ENCODE measurements around the gene CAMK1G.

Gene CAMK1G

DNA sequence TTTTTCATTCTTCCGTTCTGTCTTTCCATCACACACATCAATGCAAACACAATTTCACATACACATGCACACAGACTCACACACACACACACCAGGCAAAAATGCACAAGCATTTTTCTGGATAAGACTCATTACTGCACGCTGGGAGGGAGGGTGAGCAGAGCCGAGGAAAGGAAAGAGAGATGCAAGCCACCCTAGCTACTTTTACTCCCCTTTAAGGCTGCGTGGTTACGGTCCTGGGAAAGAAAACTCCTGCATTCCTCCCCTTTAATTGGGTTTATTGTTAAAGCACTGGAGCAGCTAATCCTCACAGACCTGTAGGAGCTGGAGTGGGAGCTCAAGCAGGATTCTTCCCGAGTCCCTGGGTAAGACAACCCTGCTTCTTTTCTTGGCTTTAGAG is at the start of gene CAMK1G:
TSS of gene CAMK1G (plus strand) at position 307 of the 400 bp plus-strand sequence. CDS start 11,270 bp downstream, outside the sequence.
- DNase-seq: peak; percentile 76

DNA sequence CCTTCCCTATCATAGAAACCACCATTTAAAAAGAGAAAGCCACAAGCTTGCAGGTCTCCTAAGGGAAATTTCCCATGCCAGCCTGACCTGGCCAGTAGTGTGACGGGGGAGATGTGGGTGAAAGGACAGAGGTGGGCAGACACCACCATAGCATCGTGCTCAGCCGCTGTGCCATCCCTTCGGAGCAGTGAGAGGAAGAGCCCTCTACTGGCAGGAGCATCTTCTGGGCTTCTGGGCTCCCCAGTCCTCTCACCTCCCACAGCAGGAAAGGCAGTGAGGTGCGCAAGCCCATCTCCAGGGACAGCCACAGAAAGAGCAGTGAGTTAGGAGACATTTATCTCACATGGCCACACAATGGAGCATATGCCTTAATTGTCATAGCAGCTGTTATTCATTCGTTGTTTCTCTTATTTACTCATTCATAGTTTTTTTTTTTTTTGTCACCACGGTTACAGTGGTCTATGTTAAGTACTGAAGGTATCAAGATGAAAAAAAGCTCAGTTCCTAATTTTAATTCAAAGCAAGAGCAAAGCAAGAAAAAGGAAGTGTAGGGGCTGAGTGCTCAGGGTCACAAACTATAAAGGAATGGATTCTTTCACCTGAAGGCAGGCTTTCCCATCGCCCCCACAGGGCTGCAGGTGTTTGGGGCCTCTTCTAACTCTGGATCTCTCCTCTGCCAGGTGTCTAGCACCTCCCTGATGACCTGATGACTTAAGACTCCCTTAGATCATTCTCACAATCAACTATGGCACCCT is 48.8 kb upstream of the CAMK1G start:
- peak; percentile 39 for DNase-seq

DNA sequence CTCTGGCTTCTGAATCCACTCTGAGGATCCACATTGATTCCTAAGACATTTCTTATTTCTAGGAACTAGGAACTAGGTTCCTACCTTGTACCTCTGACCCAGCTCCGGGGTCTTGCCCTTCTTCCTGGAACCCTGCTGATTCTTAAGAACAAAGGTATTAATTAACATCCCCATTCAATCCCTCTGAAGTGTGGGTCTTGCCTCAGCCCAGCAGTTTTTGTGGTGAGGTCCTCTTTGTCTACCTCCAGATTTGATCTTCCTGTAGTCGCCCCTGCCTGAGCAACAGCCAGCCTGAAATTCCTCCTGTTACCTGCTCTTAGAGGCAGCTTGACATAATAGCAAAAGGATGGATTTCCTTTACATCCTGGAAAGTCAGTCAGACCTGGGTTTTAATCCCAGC is 46.7 kb upstream of the CAMK1G start:
- DNase-seq: no peak

DNA sequence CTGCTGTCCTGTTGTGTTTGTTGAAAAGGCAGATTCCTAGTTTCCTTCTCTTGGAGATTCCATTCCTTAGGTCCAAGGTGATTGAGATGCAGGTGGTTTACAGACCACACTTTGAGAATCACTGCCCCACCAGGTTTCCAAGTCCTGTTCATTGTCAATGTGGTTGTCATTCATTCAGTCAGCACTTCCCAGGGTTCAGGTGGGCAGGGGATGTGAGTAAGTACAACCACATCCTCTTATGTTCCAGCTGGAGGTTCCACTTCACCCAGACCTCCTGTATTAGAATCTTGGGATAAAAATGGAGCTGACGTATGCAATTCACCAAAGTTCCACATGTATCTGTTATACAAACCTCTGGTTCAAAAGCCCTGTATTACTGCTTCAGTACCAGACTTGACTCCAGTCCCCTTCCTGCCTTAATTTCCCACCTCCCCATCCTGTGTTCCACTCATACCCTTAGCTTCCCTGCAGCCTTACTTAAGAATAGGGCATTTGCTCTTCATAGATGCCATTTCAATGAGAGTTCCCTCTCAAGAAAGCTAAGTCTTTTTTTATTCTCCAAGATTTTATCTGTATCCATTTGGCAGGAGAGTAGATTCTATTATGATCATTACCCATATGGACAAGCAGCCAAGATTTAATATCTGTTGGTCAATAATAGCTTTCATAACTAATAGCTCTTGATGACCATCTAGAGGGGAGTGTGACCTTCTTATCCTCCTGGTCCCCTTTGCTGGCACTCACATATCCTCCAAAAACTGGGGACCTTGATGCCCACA is 46.0 kb upstream of the CAMK1G start:
- DNase-seq: no peak

DNA sequence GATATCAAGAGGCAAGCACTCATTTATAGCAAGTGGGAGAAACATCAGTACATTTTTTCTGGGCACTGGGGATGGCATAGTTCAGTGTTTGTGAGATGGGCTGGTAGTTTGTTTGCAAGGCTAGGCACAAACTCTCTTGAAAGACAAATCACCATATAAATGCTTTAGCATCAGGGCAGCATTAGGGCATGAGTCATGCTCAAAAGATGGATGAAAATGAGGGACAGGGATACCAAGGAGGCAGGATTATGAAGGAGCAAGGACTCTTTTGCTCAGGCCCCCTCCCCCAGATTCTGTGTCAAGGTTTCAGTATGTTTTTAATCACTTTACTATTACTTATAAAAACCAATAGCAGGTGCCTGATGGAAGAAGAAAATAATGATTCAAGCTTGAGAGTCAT is 43.9 kb upstream of the CAMK1G start:
- no peak for DNase-seq

DNA sequence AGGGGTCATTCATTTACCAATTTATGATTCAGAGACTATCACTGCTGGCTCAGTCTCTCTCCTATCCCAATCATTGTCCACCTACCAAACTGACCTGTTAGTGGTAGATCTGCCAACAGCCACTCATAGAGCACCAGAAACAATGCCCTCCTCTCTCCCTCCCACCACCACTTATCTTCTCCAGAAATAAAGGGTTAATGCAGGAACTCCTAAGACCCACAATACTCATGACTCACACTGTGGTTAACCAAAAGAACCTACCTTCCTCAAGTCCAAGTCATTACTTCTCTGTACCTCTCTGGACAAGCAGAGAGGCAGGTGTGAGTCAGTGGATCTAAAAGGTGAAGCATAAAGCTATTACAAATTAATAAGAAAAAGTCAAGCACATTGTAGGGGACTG is 40.9 kb upstream of the CAMK1G start:
- peak; percentile 55 for DNase-seq

DNA sequence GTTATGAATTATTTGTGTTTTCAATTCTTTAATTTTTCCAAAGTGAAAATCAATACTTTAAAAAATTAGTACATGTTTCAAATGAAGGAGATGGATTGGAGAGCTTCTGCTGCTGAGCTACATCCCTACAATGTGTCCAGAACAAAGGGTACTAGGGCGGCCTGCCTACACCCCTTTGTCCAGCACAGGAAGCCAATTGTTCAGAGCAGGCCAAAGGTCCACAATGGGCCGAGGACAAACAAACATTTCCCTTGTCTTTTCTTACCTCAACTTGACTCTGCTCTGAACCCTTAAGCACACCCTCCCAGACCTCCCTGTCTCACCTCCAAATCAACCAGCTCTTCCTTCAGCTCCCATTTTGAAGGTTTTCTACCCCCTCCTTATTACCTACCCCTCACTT is 39.4 kb upstream of the CAMK1G start:
- peak; percentile 13 for DNase-seq

DNA sequence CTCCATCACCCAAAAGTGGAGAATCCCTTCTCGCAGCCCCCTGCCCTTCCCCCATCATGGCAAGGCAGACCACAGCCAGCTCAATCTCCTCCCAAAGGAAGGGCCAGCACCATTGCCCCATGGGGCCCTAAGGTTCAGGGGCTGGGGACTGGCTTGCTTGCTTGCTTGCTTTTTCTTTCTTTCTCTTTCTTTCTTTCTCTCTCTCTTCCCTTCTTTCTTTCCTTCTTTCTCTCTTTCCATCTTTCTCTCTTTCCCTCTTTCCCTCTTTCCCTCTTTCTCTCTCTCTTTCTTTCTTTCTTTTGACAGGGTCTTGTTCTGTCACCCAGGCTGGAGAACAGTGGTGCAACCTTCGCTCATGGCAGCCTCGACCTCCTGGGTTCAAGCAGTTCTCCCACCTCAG is 38.1 kb upstream of the CAMK1G start:
- no peak for DNase-seq

DNA sequence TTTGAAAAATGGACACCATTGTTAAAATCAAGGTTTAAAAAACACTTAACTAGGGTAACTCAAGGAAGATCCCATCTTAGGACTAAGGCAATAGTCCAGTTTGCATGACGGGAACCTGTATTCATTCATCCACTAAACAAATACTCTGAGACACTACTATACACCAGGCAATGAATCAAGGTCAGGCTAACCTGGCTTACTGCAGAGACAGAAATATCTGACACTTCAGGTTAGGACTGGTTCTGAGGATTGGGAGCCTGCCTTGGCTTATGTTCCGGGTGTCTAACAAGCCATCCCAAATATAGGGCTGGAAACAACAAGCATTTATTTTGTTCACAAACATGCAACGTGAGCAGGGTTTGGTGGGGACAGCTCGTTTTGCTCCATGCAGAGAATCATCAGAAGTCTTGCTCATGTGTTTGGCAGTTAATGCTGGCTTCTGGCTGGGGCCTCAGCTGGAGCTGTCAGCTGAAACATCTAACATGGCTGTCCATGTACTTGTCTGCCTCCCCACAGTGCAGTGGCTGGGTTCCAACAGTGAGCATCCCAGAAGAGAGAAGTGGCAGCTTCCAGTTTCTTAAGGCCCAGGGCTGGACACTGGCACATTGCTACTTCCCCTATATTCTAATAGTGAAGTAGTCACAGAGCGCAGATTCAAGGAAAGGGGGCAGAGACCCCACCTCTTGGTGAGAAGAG is 37.0 kb upstream of the CAMK1G start:
- no peak for DNase-seq

DNA sequence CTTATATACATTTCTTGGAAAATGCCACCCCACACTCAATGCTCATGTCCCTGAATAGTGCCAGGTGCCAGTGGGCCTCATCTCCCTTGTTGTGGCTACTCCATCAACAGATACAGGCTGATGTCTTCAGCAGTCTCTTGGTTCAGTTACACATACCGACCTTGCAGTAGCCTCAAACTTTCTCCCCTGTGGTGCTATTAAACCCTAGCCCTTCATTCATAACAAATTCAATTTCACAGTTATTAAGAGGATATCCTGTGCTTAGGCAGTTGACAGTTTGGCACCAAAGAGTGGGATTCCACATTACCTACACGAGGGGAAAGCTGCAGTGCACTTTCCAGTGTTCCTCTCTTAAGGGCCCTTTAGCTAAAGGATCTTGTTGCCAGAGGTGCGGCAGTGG is 35.9 kb upstream of the CAMK1G start:
- DNase-seq: no peak

DNA sequence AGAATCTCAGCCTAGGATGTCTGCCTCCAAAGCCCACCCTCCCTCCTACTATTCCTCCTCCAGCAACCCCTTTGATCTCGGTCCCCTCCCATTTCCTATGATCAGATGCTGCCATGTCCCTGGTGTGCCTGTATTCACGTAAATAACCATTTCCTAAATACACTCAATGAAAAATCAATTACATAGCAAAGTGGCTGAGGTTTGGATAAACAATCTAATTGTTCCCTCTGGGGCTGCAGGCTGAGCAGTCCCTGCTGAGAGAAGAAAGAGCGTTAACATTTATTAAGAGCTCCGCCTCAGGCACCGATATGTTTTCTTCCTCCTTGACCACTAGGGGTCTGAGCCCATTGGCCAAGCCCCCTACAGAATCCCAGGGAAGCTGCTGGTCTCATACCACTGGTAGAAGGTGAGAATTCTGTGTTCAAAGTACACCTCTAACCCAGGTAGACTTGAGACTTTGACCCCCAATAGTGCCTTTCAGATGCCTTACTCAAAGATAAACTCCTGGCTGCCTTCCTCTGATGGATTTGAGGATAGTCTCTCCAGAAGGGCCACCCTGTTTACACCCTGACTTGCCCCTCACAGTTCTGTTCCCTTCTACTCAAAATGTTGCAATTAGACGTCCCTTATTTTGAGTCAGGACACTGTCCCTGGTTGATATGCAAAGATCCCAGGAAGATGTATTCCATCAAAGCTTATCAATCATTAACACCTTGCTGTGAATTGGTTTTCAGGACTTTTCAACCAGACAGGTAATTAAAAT is 33.9 kb upstream of the CAMK1G start:
- peak; percentile 70 for DNase-seq

DNA sequence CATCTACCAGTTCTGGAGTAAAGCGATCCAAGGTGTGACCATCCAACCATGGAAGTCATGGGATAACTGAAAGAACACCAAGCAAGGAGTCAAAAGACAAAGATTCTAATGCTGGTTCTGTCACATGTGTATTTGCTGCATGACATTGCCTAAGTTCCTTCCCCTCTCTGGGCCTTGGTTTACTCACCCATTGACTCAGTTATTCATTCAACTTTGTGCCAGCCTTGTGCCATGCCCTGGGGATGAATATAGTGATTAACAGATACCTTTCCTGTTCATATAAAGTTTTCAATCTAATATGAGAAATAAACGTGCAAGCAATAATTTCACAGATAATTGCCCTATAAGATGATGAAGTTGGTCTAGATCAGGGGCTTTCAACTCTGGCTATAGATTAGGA is 33.0 kb upstream of the CAMK1G start:
- no peak for DNase-seq

DNA sequence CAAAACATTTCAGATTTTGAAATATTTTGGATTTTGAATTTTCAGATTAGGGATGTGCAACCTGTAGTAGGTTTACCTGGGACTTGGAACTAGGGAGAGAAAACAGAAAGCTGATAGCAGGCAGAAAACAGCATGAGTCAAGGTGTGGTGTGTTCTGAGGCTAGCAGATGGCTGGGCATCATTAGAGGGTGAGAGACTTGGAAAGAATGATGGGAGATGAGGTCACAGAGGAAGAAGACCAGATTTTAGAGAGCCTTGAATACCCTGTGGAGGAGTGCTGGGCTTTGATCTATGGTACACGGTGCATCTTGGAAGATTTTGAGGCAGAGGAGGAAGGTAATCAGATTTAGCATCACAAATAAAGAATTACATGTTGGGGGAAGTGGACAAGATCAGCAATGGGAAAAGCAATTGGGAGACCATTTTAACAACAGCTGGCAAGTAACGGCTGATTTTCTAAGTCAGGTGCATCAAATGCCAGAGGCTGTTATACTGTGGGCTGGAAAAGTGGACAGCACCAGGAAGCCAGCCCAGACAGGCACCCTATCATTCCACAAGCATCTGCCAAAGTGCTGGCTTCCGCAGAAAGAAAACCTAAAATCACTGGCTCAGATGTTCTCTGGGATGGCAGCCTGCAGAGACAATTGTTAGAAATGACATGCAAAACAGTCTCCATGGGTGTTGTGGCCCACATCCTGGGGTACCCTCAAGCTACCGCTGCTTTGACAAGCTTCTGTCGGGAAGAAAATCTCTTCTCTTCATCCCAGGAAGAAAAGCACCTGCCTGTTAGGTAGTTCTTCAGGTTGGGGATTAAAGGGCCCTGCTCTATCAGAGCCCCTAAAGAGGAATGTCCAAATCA is 30.9 kb upstream of the CAMK1G start:
- no peak for DNase-seq

DNA sequence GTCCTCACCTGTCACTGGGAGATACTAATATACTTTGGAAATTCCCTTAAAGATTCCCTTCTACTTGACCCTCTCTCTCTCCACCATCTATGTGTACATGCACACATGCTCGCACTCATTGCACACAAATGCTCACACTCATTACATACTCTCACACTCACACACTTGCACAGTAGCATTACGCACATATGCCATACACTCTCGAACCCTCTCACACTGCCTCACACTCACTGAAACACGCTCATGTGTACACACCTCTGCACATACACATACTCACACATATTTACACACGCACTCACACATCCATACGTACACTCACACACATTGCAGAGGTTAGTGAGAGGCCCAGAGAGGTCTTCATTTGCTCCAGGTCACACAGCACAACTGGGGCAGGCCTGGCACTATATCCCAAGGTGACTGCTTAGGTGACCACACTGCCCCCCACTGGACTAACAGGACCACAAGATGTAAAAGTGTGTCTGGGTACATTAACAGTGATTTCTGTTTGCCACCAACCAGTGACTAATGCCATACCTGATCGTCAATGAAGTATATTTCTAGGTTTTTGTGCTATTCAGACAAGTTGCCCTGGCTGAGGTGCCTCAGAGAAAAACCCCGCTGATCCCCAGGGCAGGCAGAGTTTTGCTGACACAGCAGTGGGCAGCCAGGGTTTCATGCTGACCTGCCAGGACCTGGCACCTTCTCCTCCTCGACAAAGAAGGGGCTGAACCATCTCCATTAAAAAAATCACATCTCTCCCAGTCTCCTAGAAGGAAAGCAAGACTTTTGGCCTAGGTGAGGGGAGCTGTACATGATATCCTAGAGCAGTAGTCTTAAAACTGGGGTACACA is 28.5 kb upstream of the CAMK1G start:
- DNase-seq: no peak

DNA sequence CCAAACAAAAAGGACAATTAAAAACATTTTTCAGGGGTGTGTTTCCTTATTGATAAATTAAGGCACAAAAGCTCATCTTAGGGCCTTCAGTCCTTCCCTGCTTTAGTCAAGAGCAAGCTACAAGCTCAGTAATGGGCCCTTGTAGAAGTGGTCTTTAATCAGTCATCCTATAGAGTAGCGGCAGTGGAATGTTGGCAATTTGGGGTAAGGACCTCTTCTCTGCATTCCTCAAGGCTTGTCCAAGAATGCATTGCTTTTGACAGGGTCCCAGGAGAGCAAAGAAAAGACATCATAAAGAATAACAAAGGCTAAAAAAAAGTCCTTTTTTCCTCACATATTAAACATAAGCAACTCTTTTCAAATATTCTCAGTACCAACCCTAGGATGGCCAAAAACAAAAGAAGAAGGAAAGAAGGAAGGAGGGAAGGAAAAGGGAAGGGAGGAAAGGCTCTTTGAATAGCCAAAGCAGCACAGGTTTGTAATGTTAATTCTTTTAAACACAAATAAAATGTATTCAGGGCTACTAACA is 27.3 kb upstream of the CAMK1G start:
- DNase-seq: no peak

DNA sequence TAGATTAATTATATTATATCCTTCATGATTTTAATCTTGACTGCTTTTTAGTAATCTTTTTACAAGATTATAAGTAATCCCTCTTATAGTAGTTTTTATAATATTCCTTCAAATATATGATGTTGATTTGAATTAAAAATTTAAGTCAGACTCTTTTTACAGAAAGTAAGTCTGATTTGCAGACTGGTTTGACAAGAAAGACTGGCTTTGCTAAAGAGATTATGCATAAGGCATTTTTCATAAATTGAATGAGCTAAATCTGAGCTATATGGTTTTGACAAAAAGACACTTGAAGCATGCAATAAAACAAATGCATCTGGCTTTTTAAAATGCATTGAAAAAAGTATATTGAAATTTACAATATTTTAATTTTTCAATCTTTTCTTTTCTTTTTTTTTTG is 26.3 kb upstream of the CAMK1G start:
- no peak for DNase-seq

DNA sequence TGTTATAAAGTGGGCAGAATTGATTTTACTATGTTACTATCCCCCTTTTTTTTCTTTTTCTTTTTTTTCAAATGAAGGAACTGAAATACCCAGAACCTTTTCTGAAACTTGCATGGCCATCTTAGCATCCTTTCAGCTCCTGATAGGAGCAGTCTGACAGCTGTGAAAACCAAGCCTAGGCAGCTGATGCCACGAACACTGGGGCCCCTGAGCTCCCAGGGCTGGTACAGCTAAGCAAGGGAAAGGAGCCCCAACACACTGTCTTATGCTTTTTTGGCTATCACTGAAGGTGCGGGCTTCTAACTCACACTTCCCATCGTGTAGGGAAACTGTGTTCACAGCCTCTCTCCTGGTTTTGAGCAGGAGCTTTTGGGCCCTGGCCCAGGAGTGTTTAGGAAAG is 23.0 kb upstream of the CAMK1G start:
- DNase-seq: no peak

DNA sequence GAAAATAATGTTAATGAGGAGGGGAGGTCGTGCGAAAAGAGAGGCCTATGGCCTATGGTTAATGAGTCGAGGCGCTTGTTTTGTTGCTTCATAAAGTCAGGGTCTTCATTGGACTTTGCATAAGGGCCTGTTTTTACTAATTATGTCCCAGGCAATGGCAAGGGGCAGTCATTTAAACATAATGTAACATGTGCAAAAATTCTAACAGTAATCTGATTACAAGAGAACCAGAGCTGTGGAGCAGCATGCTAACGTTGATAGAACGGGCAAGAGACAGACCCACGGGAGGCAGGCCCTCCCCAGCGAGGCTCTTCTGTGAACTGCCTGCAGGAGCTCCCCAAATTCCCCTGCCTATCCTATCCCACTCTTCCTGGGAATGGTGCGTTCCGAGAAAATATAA is 22.6 kb upstream of the CAMK1G start:
- no peak for DNase-seq

DNA sequence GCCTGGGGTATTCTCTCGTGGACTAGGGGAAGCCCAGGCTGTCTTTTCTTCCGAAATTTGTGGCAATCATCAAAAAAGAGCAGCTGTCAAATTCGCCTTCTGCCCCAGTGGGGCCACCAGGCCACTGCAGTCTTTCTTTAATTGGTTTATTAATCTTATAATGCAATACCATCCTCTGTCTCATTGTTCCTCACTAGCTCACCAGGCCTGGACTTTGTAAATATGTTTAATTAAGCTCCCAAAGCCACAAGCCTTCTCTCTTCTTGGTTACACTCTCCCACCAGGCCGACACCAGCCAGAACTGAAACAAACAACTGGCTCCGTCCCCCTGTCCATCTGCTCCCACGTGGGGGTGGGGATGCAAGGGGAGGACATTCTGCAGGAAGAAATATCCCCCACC is 22.0 kb upstream of the CAMK1G start:
- no peak for DNase-seq

DNA sequence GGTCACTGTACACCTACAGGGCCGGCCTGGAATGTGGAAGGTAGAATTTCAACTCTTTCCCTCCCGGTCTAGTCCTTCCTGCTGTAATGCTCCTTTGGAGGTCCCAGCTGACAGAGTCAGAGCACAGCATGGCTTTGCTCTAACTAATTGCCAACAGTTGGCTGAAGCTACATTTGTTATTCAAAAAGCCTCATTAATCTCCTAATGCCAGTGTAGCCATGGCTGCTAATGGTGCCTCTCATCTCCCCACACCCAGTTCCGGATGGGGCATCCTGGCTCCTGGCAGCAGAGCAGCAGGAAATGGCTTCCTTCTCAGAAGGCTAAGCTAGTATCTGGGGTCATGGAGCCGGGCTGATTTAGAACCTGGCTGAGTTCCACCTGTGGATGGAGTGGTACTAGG is 18.7 kb upstream of the CAMK1G start:
- DNase-seq: no peak

Data from islet precursor cell (in vitro differentiated cells).